ENCODE data around the gene ZNF79.
A peak's percentile ranks its signal among the peaks of the same experiment; 100 is the strongest.

The ZNF79 gene

GRCh38 chr9:127397646-127398274, 26.4 kb upstream of the ZNF79 start:
- peak; percentile 35; the same call in 1 of the 2 replicates for TF ChIP-seq RAD21 (IDR thresholded peaks at IDR 0.05; ENCODE audit: low read depth)
- no peak for TF ChIP-seq EP300 (IDR thresholded peaks at IDR 0.05; ENCODE audit: borderline replicate concordance)
- peak; percentile 70; the same call in 1 of the 2 replicates for TF ChIP-seq ZBTB7A (IDR thresholded peaks at IDR 0.05; ENCODE audit: low read depth)

DNA sequence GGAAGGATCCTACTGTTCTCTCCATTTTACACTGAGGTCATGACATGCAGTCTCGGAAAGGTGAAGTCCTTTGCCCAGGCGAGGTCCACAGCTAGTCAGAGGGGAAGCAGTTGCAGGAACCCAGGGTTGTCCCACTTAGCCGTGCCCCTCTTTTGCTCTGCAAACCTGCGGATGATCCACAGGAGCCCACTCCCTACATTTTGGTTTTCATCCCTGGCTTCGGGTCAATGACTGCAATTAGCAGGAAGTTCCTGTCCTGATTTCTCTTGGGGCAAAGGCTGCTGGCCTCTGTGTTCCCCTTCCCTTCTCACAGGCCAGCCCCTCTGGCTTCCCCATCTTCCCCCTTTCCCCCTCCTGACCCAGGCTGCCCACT, 25.9 kb upstream of the ZNF79 start:
- TF ChIP-seq CEBPB (IDR thresholded peaks at IDR 0.05) (no peak), TAF1 (IDR thresholded peaks at IDR 0.05; ENCODE audit: low read depth) (no peak), FOXM1 (IDR thresholded peaks at IDR 0.05; ENCODE audit: borderline replicate concordance, low read depth) (no peak)
- TF ChIP-seq, protein P1, sequence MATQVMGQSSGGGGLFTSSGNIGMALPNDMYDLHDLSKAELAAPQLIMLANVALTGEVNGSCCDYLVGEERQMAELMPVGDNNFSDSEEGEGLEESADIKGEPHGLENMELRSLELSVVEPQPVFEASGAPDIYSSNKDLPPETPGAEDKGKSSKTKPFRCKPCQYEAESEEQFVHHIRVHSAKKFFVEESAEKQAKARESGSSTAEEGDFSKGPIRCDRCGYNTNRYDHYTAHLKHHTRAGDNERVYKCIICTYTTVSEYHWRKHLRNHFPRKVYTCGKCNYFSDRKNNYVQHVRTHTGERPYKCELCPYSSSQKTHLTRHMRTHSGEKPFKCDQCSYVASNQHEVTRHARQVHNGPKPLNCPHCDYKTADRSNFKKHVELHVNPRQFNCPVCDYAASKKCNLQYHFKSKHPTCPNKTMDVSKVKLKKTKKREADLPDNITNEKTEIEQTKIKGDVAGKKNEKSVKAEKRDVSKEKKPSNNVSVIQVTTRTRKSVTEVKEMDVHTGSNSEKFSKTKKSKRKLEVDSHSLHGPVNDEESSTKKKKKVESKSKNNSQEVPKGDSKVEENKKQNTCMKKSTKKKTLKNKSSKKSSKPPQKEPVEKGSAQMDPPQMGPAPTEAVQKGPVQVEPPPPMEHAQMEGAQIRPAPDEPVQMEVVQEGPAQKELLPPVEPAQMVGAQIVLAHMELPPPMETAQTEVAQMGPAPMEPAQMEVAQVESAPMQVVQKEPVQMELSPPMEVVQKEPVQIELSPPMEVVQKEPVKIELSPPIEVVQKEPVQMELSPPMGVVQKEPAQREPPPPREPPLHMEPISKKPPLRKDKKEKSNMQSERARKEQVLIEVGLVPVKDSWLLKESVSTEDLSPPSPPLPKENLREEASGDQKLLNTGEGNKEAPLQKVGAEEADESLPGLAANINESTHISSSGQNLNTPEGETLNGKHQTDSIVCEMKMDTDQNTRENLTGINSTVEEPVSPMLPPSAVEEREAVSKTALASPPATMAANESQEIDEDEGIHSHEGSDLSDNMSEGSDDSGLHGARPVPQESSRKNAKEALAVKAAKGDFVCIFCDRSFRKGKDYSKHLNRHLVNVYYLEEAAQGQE (IDR thresholded peaks at IDR 0.05; ENCODE audit: low read depth): no peak

GRCh38 chr9:127398715-127399400, 25.3 kb upstream of the ZNF79 start:
- no peak for TF ChIP-seq TAF1 (IDR thresholded peaks at IDR 0.05; ENCODE audit: low read depth)
- TF ChIP-seq FOXM1 (IDR thresholded peaks at IDR 0.05; ENCODE audit: borderline replicate concordance, low read depth): no peak
- TF ChIP-seq ZBTB7A (IDR thresholded peaks at IDR 0.05; ENCODE audit: low read depth): no peak
- no peak for TF ChIP-seq NFIC (IDR thresholded peaks at IDR 0.05)
- TF ChIP-seq EGR1 (IDR thresholded peaks at IDR 0.05): no peak
- no peak for TF ChIP-seq YY1 (IDR thresholded peaks at IDR 0.05; ENCODE audit: low read depth)

DNA sequence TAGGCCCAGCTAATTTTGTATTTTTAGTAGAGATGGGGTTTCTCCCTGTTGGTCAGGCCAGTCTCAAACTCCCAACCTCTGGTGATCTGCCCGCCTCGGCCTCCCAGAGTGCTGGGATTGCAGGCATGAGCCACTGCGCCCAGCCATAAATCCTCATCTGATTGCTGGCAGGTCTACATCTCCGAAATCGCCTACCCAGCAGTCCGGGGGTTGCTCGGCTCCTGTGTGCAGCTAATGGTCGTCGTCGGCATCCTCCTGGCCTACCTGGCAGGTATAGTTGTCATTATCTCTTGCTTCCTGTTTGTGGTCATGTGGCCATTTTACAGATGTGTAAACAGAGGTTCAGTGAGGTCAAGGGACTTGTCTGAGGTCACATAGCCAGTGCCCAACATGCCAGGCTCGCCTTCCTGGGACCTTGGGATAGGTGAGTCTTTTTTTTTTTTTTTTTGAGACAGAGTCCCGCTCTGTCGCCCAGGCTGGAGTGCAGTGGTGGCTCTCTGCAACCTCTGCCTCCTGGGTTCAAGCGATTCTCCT, 24.4 kb upstream of the ZNF79 start:
- TF ChIP-seq CEBPB (IDR thresholded peaks at IDR 0.05) (no peak), YY1 (IDR thresholded peaks at IDR 0.05; ENCODE audit: low read depth) (no peak), TAF1 (IDR thresholded peaks at IDR 0.05; ENCODE audit: low read depth) (no peak), ZBTB7A (IDR thresholded peaks at IDR 0.05; ENCODE audit: low read depth) (no peak), CREB1 (IDR thresholded peaks at IDR 0.05; ENCODE audit: low read depth) (no peak), TEAD4 (IDR thresholded peaks at IDR 0.05) (no peak), RAD21 (IDR thresholded peaks at IDR 0.05; ENCODE audit: low read depth) (no peak), EP300 (IDR thresholded peaks at IDR 0.05; ENCODE audit: borderline replicate concordance) (no peak), NFIC (IDR thresholded peaks at IDR 0.05) (no peak), FOXM1 (IDR thresholded peaks at IDR 0.05; ENCODE audit: borderline replicate concordance, low read depth) (no peak), EGR1 (IDR thresholded peaks at IDR 0.05) (no peak), TCF12 (IDR thresholded peaks at IDR 0.05; ENCODE audit: low read depth) (no peak)
- TF ChIP-seq, protein P2, sequence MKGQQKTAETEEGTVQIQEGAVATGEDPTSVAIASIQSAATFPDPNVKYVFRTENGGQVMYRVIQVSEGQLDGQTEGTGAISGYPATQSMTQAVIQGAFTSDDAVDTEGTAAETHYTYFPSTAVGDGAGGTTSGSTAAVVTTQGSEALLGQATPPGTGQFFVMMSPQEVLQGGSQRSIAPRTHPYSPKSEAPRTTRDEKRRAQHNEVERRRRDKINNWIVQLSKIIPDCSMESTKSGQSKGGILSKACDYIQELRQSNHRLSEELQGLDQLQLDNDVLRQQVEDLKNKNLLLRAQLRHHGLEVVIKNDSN (IDR thresholded peaks at IDR 0.05): no peak
- TF ChIP-seq, protein P3, sequence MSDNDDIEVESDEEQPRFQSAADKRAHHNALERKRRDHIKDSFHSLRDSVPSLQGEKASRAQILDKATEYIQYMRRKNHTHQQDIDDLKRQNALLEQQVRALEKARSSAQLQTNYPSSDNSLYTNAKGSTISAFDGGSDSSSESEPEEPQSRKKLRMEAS (IDR thresholded peaks at IDR 0.05): no peak
- TF ChIP-seq, protein P1 (IDR thresholded peaks at IDR 0.05; ENCODE audit: low read depth): no peak

- TF ChIP-seq EGR1 (IDR thresholded peaks at IDR 0.05) (no peak), TEAD4 (IDR thresholded peaks at IDR 0.05) (no peak), TAF1 (IDR thresholded peaks at IDR 0.05; ENCODE audit: low read depth) (no peak), CEBPB (IDR thresholded peaks at IDR 0.05) (no peak), EP300 (IDR thresholded peaks at IDR 0.05; ENCODE audit: borderline replicate concordance) (no peak), YY1 (IDR thresholded peaks at IDR 0.05; ENCODE audit: low read depth) (no peak), CREB1 (IDR thresholded peaks at IDR 0.05; ENCODE audit: low read depth) (no peak)
- TF ChIP-seq, protein P3 (IDR thresholded peaks at IDR 0.05): no peak
Measured at GRCh38 chr9:127402401-127403090, 21.6 kb upstream of the ZNF79 start.

Measured in Ishikawa (cell line).